HG03060 (cell line): ENCODE results near the gene KCNMA1.
"Not testable (repeated sequence)": the region's sequence is repeated elsewhere in the genome, so short reads cannot be mapped to it uniquely, and the experiment has no call there.

Experiments
- ATAC-seq: cut with Tn5 transposase; IDR thresholded peaks from one replicate; pipeline ENCODE4 v1.9.1; 2021; ENCODE audit warnings: low read depth, moderate number of reproducible peaks; ENCODE audit not compliant: unreplicated experiment

The KCNMA1 gene

DNA sequence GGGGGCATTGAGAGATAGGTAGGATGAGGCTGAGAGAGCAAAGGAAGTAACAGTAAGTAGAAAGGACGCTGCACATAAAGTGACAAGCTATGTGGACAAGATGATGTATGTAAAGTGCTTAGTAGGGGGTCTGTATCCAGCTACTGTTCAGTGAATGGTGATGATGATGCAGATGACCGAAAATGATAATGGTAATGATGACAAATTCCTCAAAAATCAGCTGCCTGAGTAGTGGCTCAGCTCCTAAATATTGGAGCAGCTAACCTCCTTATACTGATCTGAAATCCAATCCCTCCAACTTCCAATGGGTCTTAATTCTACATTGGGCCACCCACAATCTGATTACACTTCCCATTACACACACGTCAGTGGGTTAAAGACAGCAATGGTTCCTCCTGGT is 27.1 kb upstream of the KCNMA1 start:
- ATAC-seq = no peak

DNA sequence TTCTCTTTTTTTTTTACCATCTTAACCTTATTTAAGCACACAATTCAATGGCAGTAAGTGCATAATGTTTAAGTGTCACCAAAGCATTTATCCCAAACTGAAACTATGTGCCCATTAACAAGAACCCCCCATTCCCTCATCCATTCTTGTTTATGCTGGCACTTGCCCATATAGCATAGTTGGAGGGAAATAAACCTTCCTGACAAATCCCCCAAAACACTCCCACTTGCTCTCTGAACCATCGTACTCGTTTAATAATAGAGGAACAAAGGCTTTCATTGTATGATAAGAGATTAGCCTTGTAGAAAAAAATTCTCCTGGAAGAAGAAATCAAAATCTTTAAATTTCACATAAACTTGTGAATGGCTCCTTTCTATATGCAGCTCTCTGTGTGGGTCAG is 26.4 kb upstream of the KCNMA1 start:
- no peak for ATAC-seq

DNA sequence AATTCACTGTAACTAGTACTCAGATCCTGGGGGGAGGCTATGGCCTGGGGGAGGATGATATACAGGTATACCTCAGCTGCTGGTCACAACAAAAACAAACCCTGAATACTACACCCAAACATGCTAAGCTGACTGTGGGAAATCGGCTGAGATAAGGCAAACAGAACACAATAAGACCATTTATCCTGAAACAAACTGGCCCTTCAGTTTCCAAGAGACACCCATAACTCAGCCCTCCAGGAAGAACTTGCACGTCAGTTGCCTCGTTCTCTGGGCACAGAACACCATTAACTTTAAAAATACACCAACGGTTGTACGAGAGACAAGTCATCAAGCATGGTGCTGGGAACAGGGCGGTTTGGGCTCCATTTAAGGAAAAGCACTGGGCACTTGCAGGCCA is 24.1 kb upstream of the KCNMA1 start:
- ATAC-seq = no peak

DNA sequence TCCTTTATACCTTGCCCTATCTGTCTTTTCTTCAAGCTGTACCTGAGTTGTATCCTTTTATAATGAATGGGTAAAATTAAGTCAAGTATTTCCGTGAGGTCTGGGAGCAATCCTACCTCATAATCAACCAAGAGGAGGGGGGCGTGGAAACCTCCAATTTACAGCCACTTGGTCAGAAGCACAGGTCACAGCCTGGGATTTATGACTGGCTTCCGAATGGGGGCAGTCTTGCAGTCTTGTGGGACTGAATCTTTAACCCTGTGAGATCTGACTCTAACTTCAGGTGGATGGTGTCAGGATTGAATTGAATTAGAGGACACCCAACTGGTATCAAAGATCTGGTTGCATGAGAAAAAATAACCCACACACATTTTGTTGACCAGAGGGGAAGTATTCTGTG is 23.5 kb upstream of the KCNMA1 start:
- no peak for ATAC-seq

DNA sequence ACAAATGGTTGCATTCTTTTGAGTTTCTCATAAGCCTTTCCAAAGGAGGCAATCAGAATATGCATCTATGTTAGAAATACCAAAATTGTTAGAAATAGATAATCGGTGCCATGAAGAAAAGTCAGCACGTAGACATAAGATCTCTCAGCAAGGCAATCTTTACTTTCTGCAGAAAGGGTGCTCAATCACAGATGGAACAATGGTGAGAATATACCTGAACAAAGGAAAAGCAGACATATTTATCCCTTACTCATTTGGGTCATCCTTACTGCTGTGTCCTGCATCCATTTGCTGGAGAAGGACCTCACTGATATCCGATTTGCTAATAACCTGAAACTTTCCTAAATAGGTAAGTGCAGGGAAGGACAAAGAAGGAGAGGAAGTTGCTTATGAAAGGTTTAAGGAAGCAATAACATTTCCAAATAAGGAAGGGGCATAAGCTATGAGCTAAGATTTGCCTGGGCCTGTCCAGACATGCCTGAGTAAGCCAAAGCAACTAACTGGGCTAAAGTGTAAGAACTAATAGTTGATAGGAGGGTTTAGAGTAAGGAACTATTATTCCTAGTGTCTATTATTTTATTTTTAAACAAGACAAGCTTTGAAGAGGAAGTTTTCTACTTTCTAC is 21.6 kb upstream of the KCNMA1 start:
- not testable (repeated sequence) for ATAC-seq

DNA sequence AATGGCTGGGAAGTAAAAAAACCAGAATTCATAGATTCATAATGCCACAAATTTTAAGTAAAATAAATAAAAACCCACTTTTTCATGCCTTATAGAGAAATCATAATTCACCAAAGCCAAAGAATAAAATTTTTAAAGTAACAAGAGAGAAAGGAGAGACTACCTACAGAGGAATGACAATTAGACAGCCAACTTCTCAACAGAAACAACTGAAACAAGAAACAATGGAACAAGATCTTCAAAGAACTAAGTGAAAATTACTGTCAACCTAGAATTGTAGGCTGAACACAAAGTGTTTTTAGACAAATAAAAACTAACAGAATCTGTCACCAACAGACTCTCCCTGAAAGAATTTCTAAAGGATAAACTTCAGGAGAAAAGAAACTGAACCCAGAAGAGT is 15.6 kb upstream of the KCNMA1 start:
- no peak for ATAC-seq

DNA sequence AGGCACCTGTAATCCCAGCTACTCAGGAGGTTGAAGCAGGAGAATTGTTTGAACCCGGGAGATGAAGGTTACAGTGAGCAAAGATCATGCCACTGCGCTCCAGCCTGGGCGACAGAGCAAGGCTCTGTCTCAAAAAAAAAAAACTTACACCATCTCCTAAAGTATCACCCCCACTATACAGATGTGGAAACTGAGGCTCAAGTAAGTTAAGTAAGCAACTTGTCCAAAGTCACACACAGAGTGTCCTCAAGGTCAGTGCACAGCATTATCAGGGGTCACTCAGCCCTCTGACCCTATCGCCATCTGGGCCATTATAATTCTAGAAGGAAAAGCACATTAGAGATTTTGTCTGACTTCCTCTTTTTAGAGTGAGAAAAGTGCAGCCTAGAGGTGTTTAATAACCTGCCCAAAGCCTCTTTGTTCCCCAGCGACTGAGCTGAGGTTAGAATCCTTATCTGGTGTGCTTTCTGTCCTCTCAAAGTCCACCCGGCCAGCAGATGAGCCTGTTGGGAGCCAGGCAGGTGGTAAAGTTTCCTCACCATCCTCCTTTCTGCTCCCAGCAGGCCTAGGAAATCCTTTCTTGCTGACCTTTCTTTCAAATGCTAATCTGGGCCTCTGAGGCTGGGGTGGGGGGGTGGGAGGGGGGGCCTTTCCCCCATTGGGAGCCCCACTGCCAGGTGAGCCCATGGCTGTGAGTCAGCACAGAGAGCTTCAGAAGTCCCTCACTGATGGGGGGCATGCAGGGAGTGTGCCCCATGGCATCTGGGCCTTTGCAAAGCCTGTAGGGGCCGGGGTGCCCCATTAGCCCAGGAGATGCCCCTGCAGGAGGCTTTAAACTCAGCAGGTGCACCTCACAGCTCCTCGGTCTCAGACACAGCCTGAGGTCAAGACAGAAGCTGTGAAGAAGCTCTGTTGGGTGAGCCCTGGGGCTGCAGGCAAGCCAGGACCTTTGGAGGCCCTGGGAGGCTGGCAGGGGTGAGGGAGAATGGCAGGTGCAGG is 12.0 kb upstream of the KCNMA1 start:
- no peak for ATAC-seq

DNA sequence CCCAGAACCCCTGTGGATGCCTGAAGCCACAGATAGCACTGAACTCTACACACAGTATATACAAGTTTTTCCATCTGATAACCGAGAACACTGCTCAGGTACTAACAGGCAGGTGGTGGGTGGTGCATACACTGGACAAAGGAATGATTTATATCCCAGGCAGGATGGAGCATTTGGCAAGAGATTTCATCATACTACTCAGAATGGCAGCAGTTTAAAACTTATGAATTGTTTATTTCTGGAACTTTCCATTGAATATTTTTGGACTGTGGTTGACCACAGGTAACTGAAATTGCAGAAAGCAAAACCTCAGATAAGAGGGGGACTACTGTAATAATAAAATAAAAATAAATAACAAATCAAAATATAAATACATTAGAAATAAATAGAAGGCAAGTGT is 10.9 kb upstream of the KCNMA1 start:
- ATAC-seq = no peak

DNA sequence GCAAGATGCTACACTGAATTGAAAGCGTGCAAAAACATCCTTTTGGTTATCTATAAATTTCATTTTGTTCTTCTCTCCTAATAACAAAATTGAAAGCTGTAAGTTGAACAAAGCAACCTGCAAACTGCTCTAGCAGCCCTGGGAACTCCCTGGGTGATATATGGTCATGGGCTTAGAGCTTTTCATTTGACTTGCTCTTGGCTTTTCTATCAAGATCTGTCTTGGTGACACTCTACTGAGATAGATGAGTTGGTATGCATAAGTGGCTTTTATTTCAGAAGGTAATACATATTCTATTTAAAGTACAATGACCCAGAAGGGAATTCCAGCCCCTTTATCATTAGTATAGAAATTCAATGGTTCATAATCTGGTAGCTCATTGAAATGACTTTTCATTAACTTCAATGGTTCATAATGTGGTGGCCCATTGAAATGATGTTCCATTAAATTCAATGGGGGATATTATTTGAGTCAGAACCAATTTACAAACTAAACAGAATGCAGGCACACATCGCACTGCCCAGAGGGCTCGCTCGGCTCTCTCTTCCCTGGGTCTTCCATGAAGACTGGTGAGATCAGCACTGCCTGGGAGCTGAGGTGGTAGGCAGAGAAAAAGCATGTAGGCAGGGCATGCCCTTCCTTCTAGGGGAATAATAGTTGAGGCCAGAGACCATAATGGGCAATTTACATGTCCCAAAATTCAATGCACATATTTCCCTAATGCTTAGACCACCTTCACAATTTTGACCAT is 10.1 kb upstream of the KCNMA1 start:
- ATAC-seq = no peak

DNA sequence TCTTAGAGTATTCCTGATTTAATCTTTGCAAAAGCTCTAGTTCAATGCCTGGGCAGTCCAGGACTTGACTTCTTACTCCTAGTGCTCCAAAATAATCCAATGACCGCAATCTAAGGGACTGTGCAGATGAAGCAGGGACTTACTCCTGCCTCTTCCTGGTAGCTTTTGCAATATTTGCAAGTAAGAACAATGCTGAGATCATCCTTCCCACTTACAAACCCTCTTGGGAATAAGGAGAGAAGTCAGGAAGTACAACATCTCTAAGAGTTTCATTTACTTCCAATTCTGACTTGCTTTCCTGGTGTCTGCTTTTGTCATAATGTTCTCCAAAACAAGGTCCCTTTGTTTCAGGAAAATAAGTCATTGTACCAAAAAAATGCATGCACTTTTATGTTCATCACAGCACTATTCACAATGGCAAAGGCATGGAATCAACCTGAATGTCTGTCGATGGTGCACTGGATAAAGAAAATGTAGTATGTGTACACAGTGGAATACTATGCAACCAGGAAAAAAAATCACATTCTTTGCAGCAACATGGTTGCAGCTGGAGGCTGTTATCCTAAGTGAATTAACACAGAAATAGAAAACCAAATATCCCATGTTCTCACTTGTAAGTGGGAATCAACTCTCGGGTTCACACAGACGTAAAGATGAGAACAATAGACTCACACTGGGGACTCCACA is 7.1 kb upstream of the KCNMA1 start:
- no peak for ATAC-seq

DNA sequence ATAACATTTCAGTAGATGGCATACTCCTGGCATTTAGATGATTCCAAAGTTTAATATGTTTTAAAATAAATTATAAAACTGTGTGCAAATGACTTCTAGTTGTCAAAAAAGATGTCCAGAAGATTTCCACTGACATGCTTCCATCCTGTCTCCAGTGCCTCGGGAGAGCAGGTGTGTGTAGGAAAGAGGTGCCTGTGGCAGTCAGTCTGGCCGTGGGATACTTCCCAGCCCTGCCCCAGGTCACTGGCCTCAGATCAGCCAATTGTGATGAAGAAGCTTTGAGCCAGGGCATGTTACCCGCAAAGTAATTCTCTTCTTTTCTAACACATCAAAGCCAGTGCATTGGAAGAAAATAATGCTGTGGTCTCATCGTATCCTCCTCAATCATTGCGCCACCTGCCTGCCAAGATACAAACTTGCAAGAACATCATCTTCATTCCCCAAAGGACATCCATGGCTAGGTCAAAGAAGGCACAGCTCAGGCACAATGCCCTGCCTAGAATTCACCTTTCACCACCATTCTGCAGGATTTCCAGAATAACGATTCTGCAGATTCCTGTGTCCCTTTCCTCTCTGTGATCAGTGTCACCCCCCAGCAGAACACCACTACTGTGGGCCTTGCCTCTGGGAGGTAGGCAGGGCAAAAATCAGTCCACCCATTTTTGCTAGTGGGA is 6.3 kb upstream of the KCNMA1 start:
- ATAC-seq = no peak

DNA sequence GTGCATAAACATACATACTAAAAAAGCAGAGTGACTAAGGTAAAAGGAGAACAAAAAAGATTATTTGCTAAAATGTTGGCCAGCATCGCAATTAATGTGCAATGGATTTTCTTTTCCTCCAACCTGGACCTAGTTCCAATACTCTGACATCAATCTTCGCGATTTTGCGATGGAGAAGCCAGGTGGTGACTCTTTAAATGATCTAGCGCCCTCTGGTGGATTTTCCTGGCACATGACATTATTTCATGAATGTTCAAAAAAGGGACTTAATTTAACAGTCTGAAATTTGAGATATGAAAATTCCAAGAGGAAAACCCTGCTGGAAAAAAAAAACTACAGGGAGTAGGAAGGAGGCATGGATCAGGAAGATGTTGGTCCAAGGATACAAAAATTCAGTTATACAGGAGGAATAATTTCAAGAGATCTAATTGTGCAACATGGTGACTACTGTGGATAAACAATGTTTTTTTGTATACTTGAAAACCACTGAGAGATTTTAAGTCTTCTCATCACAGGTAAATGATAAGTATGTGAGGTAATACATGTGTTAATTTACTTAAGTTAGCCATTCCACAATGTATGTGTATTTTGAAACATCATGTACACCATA is 4.3 kb upstream of the KCNMA1 start:
- no peak for ATAC-seq

DNA sequence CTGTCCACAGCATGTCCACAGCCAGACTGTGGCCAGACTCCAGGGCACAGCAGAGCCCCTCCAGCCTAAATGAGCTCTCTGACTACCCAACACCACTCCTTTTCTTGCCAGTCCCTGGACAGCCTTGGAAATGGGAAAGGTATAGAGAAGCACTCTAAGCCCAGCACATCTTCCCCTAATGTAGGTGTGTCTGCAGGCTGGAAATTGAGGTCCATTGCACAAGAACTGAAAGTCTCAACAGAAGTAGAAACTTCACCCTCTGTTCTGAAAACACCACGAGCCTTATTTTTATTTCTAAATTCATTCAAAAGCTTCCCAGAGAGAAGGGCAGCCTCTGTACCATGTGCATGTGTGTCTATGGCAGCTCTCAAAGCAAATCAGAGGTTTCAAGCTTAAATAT is 3.7 kb upstream of the KCNMA1 start:
- no peak for ATAC-seq

DNA sequence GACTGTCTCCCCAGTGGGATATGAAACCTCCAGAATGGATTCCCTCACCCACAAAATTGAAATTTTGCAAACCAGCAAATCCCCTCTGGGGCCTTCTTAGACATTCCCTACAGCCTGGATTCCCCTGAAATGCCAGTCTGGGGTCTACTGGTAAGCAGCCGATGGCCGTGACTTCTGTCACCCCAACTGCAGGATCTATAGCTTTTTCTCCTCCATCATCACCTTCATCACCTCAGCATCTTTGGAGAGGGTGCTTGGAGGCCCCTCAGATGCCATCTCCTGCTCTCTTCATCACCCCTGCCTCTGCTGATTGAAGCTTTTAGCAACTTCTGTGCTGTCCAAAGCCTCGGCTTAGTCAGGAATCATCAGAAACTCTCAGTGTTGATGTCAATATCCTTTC is 2.6 kb upstream of the KCNMA1 start:
- ATAC-seq = no peak

DNA sequence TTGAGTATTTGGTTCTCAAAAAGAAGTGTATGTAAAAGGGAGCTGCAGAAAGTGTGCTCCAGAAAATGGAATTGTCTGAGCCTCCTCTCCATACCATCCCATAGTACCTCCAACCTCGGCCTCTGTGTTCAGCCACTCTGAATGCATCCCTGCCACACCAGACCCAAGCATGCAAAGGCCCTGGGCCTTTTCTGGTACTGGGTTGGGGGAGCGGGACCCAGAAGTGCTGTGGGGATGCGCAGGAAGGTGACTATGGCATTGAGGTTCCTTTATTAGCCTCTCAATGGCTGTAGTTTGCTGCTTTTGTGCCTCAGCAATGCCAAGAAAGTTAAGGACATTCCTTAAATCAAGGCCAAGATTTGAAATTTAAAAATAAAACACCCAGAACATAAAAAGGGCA is 2.1 kb upstream of the KCNMA1 start:
- ATAC-seq = no peak

DNA sequence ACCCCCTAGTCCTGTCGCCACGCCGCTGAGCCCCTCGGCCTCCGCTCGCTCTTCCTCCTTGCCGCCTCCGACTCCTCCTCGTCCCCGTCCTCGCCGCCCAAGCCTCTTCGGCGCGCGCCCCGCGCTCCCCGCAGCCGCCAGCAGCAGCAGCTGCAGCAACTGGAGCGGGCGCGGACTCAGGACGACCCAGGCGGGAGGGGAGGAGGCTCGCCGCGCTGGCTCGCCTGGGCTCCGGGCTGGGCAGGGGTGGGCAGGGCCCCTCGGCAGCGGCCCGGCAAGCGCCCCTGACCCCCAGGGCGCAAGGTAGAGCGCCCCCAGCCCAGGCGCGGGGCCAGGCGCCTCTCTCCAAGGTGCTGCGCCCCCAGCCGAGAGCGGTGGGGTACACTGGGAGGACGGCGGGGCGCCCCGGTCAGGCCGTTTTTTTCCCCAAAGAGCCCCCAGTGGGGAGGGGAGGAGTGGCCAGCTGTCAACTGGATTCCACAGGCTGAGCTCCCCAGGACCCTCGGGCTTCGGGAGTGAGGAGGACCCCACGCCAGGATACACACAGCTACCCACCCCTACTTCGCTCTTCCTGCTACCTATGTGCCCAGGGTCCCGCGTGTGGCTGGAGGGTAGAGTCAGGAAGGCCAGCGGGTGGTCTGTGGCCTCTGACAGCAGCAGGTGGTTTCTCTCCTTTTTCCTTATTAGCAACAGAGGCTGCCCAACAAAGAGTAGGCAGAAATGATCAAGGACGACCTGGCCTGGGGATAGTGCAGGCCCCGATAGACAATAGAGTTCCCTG is 903 bp upstream of the KCNMA1 start:
- ATAC-seq = no peak

DNA sequence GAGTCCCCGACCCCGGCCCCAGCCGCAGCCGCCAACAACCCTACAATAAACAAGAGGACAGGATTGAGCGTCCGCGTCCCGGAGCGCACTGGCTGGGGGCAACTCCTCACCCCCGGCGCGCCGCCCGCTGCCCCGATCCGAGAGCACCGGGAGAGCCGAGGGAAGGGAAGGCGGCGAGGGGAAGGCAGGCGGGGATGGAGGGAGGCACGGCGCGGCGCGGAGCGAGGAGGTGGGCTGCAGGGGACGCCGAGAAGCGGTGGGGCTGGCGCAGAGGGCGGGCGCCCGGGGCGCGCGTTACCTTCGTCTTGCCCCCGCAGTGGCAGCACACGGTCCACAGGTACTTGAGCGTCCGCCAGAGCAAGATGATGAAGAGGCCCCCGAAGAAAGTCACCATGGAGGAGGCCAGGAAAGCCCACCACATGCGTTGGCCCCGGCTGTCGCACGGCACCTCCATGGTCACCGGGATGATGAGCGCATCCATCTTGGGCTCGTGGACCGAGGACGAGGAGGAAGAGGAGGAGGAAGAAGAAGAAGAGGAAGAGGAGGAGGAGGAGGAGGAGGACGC is 559 bp downstream of the KCNMA1 start:
- ATAC-seq = no peak

DNA sequence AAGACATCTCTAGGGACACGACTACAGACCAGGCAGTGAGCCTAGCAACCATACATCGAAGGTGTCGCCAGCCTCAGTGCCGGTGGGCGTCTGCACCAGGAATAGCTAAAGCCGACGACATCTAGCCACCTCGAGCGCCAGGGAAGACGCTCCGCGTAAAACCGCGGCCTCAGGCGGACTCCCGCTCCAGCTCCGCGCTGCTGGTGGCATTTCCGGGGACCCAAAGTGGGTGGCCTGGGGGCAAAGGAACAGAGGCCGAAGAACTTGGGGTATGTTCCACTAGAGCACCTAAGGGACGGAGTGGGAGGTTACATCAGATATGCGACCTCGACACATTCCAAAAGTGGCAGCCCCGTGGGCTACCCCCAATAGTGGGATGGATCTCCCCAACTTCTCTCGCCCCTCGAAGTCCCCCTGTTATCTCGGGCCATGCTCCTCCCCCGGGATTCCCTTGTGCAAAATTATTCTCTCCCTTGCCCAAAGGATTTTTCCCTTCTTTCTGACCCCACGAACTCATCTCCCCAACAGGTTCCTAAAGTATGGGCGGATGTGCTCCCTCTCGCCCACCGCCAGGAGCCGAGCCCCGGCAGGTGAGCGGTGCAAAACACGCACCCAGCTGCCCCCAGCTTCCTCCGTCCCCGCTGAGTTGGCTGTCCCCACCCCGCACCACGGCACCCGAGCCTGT is 1.2 kb downstream of the KCNMA1 start:
- no peak for ATAC-seq
